HEK293 (cell line): ENCODE data around the gene RDH5.

Source experiments
- CTCF ChIP-seq: fragments of 450-650 bp; formaldehyde crosslinking; IDR thresholded peaks from 2 replicates; pipeline ENCODE4 v1.5.1; 2016; ENCODE audit warnings: missing biosample characterization, missing genetic modification characterization
- KLF17 ChIP-seq: fragments of 450-650 bp; formaldehyde crosslinking; IDR thresholded peaks from 2 replicates; pipeline ENCODE4 v1.5.1; 2016; ENCODE audit warnings: missing biosample characterization, missing genetic modification characterization
- PRDM10 ChIP-seq: fragments of 450-650 bp; formaldehyde crosslinking; IDR thresholded peaks from 2 replicates; pipeline ENCODE4 v1.5.1; 2016; ENCODE audit warnings: missing biosample characterization, missing genetic modification characterization
- ZBTB20 ChIP-seq: fragments of 450-650 bp; formaldehyde crosslinking; IDR thresholded peaks from 2 replicates; pipeline ENCODE4 v1.5.1; 2016; ENCODE audit warnings: missing biosample characterization, missing genetic modification characterization
- ZBTB49 ChIP-seq: fragments of 450-650 bp; formaldehyde crosslinking; IDR thresholded peaks from 2 replicates; pipeline ENCODE4 v1.5.1; 2016; ENCODE audit warnings: missing biosample characterization, missing genetic modification characterization, low read depth
- ZFP3 ChIP-seq: fragments of 450-650 bp; formaldehyde crosslinking; IDR thresholded peaks from 2 replicates; pipeline ENCODE4 v1.5.1; 2016; ENCODE audit warnings: low read depth, missing biosample characterization, missing genetic modification characterization
- ZIC2 ChIP-seq: fragments of 450-650 bp; formaldehyde crosslinking; IDR thresholded peaks from 2 replicates; pipeline ENCODE4 v1.5.1; 2016; ENCODE audit warnings: missing biosample characterization, missing genetic modification characterization
- ZNF169 ChIP-seq: fragments of 450-650 bp; formaldehyde crosslinking; IDR thresholded peaks from 2 replicates; pipeline ENCODE4 v1.5.1; 2016; ENCODE audit warnings: missing biosample characterization, missing genetic modification characterization
- ZNF311 ChIP-seq: fragments of 450-650 bp; formaldehyde crosslinking; IDR thresholded peaks from 2 replicates; pipeline ENCODE4 v1.5.1; 2017; ENCODE audit warnings: missing biosample characterization, missing genetic modification characterization, borderline replicate concordance
- ZNF37A ChIP-seq: fragments of 450-650 bp; IDR thresholded peaks from 2 replicates; pipeline ENCODE4 v1.5.1; 2018; ENCODE audit warnings: missing biosample characterization, missing genetic modification characterization
- ZNF391 ChIP-seq: fragments of 450-650 bp; formaldehyde crosslinking; IDR thresholded peaks from 2 replicates; pipeline ENCODE4 v1.5.1; 2016; ENCODE audit warnings: low read depth, missing biosample characterization, missing genetic modification characterization, borderline replicate concordance
- ZNF404 ChIP-seq: fragments of 450-650 bp; formaldehyde crosslinking; IDR thresholded peaks from 2 replicates; pipeline ENCODE4 v1.5.1; 2017; ENCODE audit warnings: missing biosample characterization, missing genetic modification characterization
- ZNF510 ChIP-seq: fragments of 450-650 bp; formaldehyde crosslinking; IDR thresholded peaks from 2 replicates; pipeline ENCODE4 v1.5.1; 2018; ENCODE audit warnings: mild to moderate bottlenecking, missing genetic modification characterization, missing biosample characterization; ENCODE audit not compliant: insufficient replicate concordance
- ZNF664 ChIP-seq: fragments of 450-650 bp; formaldehyde crosslinking; IDR thresholded peaks from 2 replicates; pipeline ENCODE4 v1.5.1; 2016; ENCODE audit warnings: missing biosample characterization, missing genetic modification characterization
- ZNF76 ChIP-seq: fragments of 450-650 bp; formaldehyde crosslinking; IDR thresholded peaks from 2 replicates; pipeline ENCODE4; 2016; ENCODE audit warnings: low read depth, missing biosample characterization, missing genetic modification characterization, borderline replicate concordance
- ZNF792 ChIP-seq: fragments of 450-650 bp; formaldehyde crosslinking; IDR thresholded peaks from 2 replicates; pipeline ENCODE4 v1.5.1; 2016; ENCODE audit warnings: missing biosample characterization, missing genetic modification characterization
- ZSCAN16 ChIP-seq: fragments of 450-650 bp; formaldehyde crosslinking; IDR thresholded peaks from 2 replicates; pipeline ENCODE4 v1.5.1; 2016; ENCODE audit warnings: missing biosample characterization, missing genetic modification characterization
- TF ChIP-seq, protein P1 (sequence below): fragments of 450-650 bp; formaldehyde crosslinking; IDR thresholded peaks from 2 replicates; pipeline ENCODE4 v1.5.1; 2016; ENCODE audit warnings: missing biosample characterization, missing genetic modification characterization, borderline replicate concordance
- TF ChIP-seq, protein P2 (sequence below): fragments of 450-650 bp; formaldehyde crosslinking; IDR thresholded peaks from 2 replicates; pipeline ENCODE4 v1.5.1; 2017; ENCODE audit warnings: missing biosample characterization, missing genetic modification characterization

RDH5 gene

DNA sequence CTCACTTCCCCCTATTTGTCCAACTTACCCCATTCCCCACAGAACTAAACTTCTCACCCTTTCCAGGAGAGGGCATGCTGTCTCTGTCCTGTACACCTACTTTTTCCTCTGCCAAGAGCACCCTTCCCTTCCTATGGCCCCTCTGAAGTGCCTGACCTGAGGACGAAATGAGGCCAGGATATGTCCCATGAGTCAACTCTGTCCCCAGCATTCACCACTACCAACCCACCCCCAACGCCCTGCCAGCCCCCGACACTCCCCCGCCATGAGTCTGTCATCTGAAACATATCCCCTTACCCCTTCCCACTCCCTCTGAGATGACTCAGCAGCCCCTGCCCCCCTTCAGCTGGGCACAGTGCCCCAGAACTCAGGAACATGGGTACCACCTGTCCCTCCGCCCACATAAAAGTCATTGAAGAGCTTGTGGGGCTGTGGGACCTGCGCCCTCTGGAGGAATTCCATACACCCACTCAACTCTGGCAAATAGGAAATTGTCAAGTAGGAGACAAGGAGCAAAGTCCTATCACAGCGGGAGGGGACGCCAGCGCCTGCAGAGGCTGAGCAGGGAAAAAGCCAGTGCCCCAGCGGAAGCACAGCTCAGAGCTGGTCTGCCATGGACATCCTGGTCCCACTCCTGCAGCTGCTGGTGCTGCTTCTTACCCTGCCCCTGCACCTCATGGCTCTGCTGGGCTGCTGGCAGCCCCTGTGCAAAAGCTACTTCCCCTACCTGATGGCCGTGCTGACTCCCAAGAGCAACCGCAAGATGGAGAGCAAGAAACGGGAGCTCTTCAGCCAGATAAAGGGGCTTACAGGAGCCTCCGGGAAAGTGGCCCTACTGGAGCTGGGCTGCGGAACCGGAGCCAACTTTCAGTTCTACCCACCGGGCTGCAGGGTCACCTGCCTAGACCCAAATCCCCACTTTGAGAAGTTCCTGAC lies 38.8 kb upstream of the RDH5 start (continued):
- no peak for TF ChIP-seq ZBTB49 (tag by site-specific recombination)
- TF ChIP-seq ZNF404 (tag by site-specific recombination), result no peak
- no peak for TF ChIP-seq ZSCAN16 (tag by site-specific recombination)
- peak; percentile 90 for TF ChIP-seq ZNF76
- TF ChIP-seq ZNF169 (tag by site-specific recombination), result no peak
- TF ChIP-seq, protein P1, sequence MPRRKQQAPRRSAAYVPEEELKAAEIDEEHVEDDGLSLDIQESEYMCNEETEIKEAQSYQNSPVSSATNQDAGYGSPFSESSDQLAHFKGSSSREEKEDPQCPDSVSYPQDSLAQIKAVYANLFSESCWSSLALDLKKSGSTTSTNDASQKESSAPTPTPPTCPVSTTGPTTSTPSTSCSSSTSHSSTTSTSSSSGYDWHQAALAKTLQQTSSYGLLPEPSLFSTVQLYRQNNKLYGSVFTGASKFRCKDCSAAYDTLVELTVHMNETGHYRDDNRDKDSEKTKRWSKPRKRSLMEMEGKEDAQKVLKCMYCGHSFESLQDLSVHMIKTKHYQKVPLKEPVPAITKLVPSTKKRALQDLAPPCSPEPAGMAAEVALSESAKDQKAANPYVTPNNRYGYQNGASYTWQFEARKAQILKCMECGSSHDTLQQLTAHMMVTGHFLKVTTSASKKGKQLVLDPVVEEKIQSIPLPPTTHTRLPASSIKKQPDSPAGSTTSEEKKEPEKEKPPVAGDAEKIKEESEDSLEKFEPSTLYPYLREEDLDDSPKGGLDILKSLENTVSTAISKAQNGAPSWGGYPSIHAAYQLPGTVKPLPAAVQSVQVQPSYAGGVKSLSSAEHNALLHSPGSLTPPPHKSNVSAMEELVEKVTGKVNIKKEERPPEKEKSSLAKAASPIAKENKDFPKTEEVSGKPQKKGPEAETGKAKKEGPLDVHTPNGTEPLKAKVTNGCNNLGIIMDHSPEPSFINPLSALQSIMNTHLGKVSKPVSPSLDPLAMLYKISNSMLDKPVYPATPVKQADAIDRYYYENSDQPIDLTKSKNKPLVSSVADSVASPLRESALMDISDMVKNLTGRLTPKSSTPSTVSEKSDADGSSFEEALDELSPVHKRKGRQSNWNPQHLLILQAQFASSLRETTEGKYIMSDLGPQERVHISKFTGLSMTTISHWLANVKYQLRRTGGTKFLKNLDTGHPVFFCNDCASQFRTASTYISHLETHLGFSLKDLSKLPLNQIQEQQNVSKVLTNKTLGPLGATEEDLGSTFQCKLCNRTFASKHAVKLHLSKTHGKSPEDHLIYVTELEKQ (tag by site-specific recombination), result no peak
- TF ChIP-seq ZNF311, result no peak
- no peak for TF ChIP-seq ZFP3
- TF ChIP-seq ZBTB20 (tag by site-specific recombination), result peak; percentile 74
- TF ChIP-seq ZIC2 (tag by site-specific recombination), result peak; percentile 73
- TF ChIP-seq CTCF, result peak; percentile 95
- TF ChIP-seq ZNF510 (tag by site-specific recombination), result no peak
- peak; percentile 99 for TF ChIP-seq PRDM10 (tag by site-specific recombination)
- TF ChIP-seq ZNF37A (tag by site-specific recombination), result no peak
- no peak for TF ChIP-seq ZNF792 (tag by site-specific recombination)
- TF ChIP-seq, protein P2, sequence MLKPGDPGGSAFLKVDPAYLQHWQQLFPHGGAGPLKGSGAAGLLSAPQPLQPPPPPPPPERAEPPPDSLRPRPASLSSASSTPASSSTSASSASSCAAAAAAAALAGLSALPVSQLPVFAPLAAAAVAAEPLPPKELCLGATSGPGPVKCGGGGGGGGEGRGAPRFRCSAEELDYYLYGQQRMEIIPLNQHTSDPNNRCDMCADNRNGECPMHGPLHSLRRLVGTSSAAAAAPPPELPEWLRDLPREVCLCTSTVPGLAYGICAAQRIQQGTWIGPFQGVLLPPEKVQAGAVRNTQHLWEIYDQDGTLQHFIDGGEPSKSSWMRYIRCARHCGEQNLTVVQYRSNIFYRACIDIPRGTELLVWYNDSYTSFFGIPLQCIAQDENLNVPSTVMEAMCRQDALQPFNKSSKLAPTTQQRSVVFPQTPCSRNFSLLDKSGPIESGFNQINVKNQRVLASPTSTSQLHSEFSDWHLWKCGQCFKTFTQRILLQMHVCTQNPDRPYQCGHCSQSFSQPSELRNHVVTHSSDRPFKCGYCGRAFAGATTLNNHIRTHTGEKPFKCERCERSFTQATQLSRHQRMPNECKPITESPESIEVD (tag by site-specific recombination), result no peak
- 0 out of 2 replicates have a peak, but pooled peaks have one; percentile 35 for TF ChIP-seq KLF17 (tag by site-specific recombination)
- TF ChIP-seq ZNF391 (tag by site-specific recombination), result no peak
- no peak for TF ChIP-seq ZNF664
